GM12801 (cell line): ENCODE data around the gene CTIF.

Source experiments
- TF ChIP-seq, protein P1 (sequence below): IDR thresholded peaks from one replicate; pipeline ENCODE4 v1.5.1; 2011; ENCODE audit warnings: control low read depth; ENCODE audit not compliant: insufficient read length; ENCODE audit errors: extremely low read depth

Gene CTIF

DNA sequence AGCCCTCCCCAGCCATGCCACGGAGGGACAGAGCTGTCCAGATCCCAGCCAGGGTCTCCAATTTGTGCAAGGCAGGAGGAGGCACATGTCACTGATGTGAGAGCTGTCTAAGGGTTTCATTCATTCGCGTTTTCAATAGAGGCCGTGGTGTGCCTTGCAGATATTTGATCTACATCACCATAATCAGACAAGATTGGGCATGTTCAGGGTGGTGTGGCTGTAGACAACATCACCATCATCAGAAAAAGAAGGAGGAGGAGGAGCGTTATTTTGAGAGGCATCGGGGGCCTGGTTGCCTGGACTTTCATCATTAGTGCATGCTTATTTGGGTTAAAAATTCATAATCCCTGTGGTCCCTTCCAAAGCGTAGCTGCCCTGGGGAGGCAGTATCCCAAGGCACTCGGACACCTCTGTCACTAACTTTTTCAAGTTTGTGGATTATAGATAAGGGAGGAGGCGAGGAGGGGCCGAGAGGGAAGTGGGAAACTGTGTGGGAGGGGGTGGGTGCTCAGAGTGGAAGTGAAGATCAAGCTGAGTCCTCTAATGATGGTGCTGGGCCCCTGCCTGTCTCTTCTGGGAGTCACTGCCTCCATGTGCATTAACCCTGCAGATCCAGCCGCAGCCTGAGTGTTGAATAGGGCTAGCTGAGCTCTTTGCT, 194.1 kb downstream of the CTIF start:
- TF ChIP-seq, protein P1, sequence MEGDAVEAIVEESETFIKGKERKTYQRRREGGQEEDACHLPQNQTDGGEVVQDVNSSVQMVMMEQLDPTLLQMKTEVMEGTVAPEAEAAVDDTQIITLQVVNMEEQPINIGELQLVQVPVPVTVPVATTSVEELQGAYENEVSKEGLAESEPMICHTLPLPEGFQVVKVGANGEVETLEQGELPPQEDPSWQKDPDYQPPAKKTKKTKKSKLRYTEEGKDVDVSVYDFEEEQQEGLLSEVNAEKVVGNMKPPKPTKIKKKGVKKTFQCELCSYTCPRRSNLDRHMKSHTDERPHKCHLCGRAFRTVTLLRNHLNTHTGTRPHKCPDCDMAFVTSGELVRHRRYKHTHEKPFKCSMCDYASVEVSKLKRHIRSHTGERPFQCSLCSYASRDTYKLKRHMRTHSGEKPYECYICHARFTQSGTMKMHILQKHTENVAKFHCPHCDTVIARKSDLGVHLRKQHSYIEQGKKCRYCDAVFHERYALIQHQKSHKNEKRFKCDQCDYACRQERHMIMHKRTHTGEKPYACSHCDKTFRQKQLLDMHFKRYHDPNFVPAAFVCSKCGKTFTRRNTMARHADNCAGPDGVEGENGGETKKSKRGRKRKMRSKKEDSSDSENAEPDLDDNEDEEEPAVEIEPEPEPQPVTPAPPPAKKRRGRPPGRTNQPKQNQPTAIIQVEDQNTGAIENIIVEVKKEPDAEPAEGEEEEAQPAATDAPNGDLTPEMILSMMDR: no peak

DNA sequence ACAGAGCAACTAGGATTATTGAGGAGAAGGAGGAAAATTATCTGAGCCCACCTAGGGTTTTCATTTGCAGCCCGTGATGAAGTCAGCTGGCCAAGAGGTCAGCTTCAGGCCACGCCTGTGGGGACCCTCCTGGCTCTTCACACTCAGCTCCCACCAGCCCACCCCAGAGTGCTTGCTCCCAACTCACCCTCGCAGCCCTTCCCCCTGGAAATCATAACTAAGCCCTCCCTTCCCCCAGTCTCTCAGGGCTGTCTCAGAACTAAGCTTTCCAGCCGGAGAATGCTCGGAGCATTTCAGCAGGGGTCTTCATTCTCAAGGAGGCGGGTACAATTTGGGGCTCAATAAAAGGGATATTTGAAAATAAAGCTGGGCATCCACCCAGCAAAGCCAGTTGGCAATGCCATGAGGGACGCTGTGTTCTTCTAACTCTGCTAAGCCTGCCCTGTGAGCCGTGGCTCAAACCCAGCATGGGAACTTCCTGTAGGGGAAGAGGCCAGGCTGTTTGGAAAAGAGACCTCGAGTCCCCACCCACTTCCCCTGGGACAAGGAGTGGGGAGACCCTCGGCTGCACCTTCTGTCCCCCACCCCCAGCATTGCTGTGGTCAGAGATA, 194.9 kb downstream of the CTIF start:
- TF ChIP-seq, protein P1: no peak

DNA sequence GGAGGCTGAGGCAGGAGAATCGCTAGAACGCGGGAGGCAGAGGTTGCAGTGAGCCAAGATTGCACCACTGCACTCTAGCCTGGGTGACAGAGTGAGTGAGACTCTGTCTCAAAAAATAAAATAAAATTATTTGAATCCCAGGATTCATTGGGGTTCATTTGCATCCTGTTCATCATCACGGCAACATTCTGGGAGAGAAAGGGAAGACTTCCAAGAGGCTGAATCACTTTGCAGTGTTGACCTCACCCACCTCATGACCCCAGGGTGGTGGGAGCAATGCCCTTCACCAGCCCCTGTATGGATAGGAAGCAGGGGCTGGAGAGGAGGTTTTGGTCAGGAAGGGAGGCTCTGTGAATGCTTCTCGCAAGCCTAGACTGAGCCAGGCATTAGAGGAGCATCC, 195.6 kb downstream of the CTIF start:
- TF ChIP-seq, protein P1: no peak

DNA sequence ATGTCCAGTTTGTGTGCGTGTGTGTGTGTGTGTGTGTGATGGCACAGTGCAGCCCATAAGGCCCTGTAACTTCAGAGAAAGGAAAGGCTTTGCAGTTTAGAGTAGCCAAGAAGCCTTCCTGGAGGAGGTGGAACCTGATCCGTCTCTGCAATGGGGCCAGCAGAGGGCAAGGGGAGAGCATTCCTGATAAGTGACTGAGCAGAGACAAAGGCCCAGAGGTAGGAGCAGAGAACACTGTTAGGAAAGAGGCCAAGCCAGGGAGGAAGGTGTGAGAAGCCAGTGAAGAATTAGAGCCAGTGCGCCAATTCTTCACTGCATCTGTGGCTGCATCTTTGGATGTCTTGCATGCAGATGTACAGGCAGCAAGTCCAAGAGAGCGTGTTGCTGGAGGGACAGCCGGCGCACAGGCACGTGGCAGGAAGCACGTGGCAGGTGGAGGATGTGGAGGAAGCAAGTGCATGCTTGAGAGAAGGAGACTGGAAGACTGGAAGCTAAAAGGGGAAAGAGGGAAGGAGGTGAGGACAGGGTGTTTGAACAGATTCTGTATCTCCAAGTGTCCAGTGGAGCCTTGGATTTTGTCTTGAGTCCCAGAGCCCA, 196.3 kb downstream of the CTIF start:
- TF ChIP-seq, protein P1: no peak

DNA sequence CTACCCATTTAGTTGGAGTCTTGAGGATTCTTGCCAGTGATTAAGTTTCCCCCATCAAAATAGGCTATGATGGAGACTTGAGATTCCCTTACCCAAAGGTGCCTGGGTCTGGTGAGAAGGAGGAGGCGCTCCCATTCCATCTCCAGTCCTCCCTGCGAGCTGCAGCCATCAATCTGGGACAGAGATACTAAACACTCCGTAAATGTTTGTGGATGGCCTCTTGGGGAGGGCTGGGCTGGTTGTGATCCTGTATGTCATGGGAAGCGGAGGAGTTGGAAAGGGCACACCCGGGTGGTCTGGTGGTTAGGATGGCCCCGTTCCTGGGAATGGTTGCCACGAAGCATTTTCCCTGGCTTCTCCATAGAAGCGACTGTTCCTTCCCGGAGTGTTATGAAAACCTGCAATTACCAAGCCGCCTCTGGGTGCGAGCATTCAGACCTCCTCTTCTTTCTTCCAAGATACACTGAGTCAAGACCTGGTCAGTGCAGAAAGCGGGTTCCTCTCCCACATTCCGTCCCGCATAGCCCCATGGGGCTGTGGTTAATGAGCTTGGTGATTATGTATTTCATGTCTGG, 196.9 kb downstream of the CTIF start:
- TF ChIP-seq, protein P1: no peak

DNA sequence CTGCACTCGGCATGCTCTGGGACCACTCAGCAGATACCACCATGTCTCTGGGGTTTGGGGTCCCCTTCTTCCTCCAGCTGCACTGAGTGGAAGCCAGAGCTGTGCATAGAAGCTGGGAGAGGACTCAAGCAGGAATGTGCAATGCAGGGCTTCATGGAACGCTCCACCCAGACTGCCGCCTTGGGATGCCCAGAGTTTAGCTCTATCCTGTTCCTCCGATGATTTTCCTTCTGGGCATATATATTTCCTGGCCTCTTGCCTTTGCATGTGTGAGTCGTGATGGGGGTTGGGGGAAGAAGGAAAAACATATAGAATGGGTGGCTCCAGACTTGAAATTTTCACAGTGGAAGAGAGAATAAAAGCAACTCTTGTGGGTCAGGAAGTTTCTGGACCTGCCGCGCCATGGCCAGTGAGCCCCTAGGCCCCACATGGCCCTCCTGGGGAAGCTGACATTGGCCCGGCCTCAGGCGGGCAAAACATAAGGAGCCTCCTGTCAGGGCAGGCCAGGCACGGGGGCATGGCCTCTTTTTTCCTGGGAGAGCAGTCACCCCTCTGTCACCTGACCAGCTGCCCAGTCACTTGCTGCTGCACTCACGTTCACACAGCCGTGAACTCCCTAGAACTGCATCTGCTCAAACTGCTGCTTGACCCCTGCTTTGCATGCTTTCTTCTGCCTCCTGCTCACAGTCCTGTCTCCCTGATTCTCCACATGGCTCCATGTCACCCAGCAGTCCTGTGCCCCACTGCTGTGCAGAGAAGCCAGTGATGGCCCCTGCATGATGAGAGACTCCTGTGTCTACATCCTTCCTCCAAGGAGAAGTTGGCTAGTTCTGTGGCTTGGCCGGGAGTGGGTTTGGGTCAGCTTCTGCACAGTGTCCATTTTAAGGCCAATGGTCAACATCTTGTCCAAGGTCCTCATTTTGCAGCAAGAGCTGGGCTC, 197.8 kb downstream of the CTIF start:
- TF ChIP-seq, protein P1: no peak
